ENCODE data around the gene P2RX6. TPM values are rescaled to one million over a fixed set of nuclear protein-coding genes. Genes with fewer than 3 reads are reported as not detected.

P2RX6 gene
- polyA plus RNA-seq, 1 of the 3 experiments (the other 2 are of a cell fraction): 7.1 TPM

DNA sequence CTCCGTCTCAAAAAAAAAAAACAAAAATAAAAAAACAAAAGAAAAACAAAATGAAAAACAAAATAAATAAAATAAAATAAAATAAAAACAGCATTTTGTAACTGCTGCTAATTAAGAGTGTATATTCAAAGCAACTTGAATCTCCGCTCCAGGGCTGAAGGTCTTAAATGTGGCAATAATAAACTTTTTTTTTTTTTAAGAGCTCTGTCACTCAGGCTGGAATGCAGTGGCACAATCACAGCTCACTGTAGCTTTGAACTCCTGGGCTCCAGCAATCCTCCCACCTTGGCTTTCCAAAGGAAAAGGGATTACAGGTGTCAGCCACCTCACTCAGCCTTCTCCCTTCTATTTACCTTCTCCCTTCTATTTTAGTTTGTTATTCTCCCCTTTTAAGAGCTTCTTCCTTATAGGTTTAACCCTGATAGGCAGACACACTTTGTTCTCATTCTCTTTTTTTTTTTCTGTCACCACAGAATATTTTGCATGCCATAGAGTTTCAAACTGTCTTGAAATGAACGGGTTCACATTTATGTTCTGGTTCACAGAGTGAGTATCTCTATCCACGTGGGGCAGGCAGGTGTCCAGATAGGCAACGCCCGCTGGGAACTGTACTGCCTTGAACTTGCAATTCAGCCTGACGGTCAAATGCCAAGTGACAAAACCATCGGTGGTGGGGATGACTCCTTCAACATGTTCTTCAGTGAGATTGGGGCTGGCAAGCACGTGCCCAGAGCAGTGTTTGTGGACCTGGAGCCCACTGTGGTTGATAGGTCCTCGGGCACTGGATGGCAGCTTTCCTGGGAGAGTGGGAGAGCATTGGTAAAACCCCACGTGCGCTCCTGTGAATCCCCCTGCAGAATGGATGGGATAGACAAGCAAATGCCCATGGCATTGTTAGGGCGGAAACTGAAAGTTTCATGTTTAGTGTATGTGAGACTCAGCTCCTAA, 50.2 kb downstream of the P2RX6 start:
- no peaks in the 10 kb centered on the region for H3K9me3 ChIP-seq
- no peak overlapping the region for H2AFZ ChIP-seq (ENCODE audit: low read depth)
- no peak for DNase-seq
- no peaks in the 10 kb centered on the region for H3K27me3 ChIP-seq (ENCODE audit: insufficient read depth)
- ChIA-PET POLR2A (no interaction called here), CTCF (interaction anchor here (0.5 to 1.4 kb wide), 2 partner anchors 12 to 38 kb away, joined by 3 to 5 read pairs; no protein-coding TSS in a partner anchor)
- H3K79me2 ChIP-seq (ENCODE audit: insufficient read depth): no peaks in the 10 kb centered on the region
- no peak overlapping the region for H3K27ac ChIP-seq (ENCODE audit: low read depth in 2 of 2, low read length in 1 of 2)
- no peak overlapping the region for H3K9ac ChIP-seq
- no peaks in the 10 kb centered on the region for H3K9me2 ChIP-seq
- no peaks in the 10 kb centered on the region for H3K36me3 ChIP-seq (replicated peaks in 1 of 2; ENCODE audit: control insufficient read depth in 1 of 2, insufficient read depth in 2 of 2, low read length in 1 of 2)
- 57% methylated on average over 13 of the region's 13 CpGs for WGBS (ENCODE audit: low lambda C conversion rate)
- H3K4me2 ChIP-seq: no peak overlapping the region
- no peak overlapping the region for H3K4me3 ChIP-seq (ENCODE audit: low read depth in 2 of 2, low read length in 1 of 2)
- H3K4me1 ChIP-seq (ENCODE audit: control insufficient read depth in 1 of 2, insufficient read depth in 2 of 2, low read depth in 1 of 2, low read length in 1 of 2): no peaks in the 10 kb centered on the region
- no peaks in the 10 kb centered on the region for H4K20me1 ChIP-seq (ENCODE audit: insufficient read depth)
- TF ChIP-seq, protein P1, sequence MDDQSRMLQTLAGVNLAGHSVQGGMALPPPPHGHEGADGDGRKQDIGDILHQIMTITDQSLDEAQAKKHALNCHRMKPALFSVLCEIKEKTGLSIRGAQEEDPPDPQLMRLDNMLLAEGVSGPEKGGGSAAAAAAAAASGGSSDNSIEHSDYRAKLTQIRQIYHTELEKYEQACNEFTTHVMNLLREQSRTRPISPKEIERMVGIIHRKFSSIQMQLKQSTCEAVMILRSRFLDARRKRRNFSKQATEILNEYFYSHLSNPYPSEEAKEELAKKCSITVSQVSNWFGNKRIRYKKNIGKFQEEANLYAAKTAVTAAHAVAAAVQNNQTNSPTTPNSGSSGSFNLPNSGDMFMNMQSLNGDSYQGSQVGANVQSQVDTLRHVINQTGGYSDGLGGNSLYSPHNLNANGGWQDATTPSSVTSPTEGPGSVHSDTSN (IDR thresholded peaks at IDR 0.05): no peak
- TF ChIP-seq EP300 (IDR thresholded peaks at IDR 0.05; ENCODE audit: borderline replicate concordance in 1 of 2, low read depth in 1 of 2, low read length in 1 of 2) (no peak), RXRA (IDR thresholded peaks at IDR 0.05; ENCODE audit: borderline replicate concordance, low read depth) (no peak), FOXJ3 (CRISPR knock-in tag; IDR thresholded peaks at IDR 0.05) (no peak), NRF1 (IDR thresholded peaks at IDR 0.05; ENCODE audit: low read depth, low read length) (no peak), POLR2AphosphoS5 (IDR thresholded peaks at IDR 0.05; ENCODE audit: low read depth, low read length) (no peak), RAD21 (IDR thresholded peaks at IDR 0.05; ENCODE audit: low read length) (no peak), FOSL2 (IDR thresholded peaks at IDR 0.05; ENCODE audit: borderline replicate concordance, low read depth) (no peak), CHD2 (IDR thresholded peaks at IDR 0.05; ENCODE audit: low read length, partially characterized antibody) (no peak), IRF3 (IDR thresholded peaks at IDR 0.05; ENCODE audit: low read depth, low read length) (no peak), NFIC (IDR thresholded peaks at IDR 0.05; ENCODE audit: borderline replicate concordance) (no peak), MEF2A (IDR thresholded peaks at IDR 0.05; ENCODE audit: borderline replicate concordance, low read depth) (no peak), MXI1 (IDR thresholded peaks at IDR 0.05; ENCODE audit: low read depth, low read length) (no peak), GATA2 (CRISPR knock-in tag; IDR thresholded peaks at IDR 0.05) (no peak), ELF1 (IDR thresholded peaks at IDR 0.05) (no peak), YY1 (IDR thresholded peaks at IDR 0.05; ENCODE audit: low read depth) (no peak), TAF1 (IDR thresholded peaks at IDR 0.05; ENCODE audit: borderline replicate concordance, low read depth, low read length) (no peak)
- TF ChIP-seq, protein P2, sequence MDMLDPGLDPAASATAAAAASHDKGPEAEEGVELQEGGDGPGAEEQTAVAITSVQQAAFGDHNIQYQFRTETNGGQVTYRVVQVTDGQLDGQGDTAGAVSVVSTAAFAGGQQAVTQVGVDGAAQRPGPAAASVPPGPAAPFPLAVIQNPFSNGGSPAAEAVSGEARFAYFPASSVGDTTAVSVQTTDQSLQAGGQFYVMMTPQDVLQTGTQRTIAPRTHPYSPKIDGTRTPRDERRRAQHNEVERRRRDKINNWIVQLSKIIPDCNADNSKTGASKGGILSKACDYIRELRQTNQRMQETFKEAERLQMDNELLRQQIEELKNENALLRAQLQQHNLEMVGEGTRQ (IDR thresholded peaks at IDR 0.05; ENCODE audit: borderline replicate concordance, low read depth, low read length): no peak
- TF ChIP-seq, protein P3, sequence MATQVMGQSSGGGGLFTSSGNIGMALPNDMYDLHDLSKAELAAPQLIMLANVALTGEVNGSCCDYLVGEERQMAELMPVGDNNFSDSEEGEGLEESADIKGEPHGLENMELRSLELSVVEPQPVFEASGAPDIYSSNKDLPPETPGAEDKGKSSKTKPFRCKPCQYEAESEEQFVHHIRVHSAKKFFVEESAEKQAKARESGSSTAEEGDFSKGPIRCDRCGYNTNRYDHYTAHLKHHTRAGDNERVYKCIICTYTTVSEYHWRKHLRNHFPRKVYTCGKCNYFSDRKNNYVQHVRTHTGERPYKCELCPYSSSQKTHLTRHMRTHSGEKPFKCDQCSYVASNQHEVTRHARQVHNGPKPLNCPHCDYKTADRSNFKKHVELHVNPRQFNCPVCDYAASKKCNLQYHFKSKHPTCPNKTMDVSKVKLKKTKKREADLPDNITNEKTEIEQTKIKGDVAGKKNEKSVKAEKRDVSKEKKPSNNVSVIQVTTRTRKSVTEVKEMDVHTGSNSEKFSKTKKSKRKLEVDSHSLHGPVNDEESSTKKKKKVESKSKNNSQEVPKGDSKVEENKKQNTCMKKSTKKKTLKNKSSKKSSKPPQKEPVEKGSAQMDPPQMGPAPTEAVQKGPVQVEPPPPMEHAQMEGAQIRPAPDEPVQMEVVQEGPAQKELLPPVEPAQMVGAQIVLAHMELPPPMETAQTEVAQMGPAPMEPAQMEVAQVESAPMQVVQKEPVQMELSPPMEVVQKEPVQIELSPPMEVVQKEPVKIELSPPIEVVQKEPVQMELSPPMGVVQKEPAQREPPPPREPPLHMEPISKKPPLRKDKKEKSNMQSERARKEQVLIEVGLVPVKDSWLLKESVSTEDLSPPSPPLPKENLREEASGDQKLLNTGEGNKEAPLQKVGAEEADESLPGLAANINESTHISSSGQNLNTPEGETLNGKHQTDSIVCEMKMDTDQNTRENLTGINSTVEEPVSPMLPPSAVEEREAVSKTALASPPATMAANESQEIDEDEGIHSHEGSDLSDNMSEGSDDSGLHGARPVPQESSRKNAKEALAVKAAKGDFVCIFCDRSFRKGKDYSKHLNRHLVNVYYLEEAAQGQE (IDR thresholded peaks at IDR 0.05; ENCODE audit: low read depth, low read length): no peak
- H3F3A ChIP-seq (replicated peaks; ENCODE audit: insufficient read depth): no peaks in the 10 kb centered on the region

All from SK-N-SH (cell line).